CD4-positive, alpha-beta T cell treated with Interferon gamma for 1 hour (primary cell): ENCODE data around the gene SECTM1.

Source experiments
- DNase-seq: peaks from one replicate; pipeline ENCODE4 v3.0.0-alpha.2; 2020

The SECTM1 gene

DNA sequence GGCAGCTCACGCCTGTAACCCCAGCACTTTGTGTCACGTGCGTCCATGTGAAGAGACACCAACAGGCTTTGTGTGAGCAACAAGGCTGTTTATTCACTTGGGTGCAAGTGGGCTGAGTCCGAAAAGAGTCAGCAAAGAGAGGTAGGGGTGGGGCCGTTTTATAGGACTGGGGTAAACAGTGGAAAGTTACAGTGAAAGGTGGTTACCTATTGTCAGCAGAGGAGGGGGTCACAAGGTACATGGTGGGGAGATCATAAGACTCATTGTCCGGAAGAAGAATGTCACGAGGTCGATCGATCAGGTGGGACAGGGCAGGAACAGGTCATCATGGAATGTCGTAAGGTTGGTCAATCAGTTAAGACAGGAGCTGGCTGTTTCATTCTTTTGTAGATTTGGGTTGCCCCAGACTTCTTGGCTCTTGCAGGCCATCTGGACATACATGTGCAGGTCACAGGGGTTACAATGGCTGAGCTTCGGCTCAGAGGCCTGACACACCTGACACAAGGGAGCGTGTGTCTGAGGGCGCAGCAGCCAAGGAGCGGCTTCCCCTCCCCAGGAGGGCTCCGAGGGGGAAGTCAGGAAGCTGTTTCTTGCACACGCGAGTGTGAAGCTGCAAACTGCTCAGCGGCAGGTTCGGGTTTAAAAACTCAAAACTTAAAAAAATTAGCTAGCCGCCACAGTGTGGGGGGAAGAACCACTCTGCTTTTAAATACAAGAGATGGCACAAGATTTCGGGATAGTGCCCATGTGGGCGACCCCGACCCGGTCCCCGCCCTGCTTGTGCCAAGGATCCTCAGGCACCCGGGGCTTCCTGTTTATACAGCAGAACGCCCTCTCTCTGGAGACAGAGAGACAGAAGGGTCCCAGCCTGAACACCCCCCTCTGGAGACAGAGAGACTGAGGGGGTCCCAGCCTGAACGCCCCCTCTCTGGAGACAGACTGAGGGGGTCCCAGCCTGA lies 13.1 kb upstream of the SECTM1 start:
- DNase-seq = no peak

DNA sequence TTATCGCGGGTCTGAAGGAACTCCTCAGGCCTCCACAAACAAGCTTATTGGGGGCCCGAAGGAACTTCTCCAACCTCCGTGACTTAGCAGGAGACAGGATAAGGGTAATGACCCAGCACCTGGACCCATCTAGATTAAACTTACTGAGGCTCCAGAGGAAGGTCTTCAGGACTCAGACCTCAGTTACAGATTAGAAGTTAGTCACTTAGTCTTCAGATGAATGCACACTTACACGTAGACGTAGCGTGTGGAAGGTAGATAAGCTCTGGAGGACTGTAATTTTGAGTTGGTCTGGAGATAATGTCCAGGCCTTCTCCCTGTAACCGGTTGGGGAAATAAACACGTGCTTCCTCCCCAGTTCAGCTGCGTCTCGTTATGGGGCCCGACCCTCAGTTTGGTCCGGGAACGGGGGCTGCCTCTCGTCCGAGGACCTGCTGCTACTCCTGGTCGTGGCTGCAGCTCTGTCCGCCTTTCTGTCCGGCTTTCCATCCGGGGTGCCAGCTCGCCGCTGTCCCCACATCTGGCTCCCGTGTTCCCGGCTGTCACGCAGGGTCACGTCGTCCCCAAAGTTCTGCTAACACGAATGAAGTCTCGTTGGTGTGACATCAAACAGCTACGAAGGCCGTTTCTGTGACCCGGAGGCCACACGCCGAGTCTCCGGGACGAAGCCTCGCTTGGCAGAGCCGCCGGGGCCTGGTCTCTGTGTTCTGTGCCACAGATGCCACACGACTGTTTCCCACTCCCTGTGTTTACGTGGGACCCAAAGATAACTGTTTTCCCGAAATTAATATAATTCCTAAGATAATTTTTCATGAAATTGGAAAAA lies 11.8 kb upstream of the SECTM1 start:
- DNase-seq = no peak

DNA sequence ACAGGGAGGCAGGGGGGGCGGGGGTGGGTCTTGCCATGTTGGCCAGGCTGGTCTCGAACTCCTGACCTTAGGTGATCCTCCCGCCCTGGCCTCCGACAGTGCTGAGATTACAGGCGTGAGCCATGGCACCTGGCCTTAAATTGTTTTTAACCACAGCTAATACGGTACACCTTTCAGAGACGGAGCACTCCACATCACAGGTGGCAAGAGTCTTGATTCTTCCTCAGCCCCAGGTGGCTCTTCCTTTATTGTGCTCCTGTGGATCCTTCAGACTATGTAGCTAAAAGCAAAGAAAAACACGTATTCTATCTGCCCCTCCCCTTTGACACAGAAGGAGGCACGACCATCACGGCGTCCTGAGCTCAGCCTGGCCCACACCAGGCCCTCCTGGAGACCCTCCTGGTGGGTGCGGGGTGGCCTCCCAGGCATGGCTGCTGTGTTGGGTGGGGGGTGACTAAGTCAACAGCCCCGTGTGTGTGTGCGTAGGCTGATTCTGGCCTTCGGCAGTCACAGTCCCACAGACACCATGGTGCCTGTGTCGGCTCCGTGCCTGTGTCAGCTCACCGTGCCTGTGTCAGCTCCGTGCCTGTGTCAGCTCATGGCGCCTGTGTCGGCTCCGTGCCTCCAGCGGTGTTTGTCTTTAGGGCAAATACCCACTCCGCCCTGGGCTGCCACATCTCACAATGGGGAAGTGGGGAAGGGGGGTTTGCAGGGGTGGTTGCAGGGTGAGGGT lies 10.8 kb upstream of the SECTM1 start:
- no peak for DNase-seq

DNA sequence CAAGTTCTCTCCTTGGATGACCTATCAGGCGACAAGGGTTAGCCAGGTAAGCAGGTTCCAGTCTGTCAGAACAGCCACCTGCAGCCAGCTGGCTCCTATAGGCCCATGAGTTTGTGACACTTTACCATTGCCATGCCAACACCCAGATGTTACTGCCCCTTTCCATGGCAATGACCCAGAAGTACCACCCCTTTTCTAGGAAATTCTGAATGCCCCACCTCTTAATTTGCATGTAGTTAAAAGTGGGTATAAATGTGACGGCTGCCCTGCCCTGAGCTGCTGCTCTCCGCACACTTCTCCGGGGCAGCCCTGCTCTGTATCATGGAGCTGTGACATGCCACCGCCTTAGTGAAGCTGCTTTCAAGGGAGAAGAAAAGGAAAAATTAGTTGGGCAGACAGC lies 10.0 kb upstream of the SECTM1 start:
- DNase-seq = no peak

DNA sequence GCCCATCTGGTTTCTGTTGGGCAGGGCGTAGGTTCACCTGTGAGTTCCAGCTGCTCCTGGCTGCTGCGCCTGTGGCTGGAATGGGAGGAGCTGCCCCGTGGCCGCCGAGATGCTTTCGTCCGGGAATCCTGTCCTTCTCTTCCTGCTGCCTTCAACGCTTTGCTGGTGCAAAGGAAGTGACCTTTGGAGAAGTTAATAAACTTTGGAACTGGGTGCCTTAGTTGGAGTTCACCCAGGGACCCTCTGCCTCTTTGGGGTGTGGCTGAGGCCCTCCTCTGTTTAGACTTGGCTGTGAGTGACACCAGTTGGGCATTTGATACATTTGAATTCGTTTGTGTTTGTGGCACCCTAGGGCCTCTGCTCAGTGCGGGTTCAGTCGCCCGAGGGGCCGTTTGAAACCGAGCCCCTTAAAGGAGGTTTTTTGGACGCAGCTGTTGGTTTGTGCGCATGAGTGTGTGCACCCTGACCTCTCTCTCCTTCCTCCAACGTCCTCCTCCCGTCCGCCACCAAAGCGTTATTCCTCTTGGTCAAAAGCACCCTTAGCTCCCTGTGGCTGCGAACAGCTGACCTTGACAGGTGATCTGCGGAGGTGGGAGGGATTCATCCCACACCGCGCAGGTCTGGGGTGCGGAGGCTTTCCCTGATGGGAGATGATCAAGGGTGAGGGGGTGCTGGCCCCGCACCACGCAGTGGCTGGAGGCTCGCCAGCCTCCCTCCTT lies 9.0 kb upstream of the SECTM1 start:
- DNase-seq = no peak

DNA sequence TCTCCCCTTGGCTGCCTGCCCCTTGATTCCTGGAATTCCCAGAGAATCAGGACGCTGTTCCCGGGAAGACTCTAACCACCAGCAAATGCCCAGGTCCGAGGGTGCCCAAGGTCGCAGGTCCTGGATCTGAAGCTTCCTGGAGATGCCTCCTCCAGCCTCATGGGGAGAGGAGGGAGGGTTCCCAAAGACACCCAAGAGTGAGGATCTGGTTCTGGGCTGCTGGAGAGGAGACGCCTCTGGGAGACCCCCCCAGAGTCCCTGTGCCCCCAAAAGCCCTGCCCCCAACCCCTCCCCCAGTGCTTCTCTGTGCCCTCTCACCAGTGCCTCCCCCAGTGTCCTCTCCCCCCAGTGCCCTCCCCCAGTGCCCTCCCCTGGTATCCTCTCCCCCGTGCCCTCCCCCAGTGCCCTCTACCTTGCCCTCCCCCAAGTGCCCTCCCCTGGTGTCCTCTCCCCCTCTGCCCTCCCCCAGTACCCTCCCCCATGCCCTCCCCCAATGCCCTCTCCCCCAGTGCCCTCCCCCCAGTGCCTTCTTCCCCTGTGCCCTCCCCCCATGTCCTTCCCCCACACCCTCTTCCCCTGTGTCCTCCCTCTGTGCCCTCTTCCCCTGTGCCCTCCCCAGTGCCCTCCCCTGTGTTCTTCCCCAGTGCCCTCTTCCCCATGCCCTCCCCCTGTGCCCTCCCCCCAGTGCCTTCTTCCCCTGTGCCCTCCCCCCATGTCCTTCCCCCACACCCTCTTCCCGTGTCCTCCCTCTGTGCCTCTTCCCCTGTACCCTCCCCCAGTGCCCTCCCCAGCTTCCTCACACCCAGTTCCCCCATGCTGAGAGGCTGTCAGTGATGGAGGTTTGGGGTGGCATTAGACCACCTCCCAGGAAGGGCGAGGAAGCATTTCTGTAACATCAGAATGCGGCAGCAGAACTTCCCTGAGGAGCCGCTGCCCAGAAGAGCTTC lies 6.3 kb upstream of the SECTM1 start:
- no peak for DNase-seq

DNA sequence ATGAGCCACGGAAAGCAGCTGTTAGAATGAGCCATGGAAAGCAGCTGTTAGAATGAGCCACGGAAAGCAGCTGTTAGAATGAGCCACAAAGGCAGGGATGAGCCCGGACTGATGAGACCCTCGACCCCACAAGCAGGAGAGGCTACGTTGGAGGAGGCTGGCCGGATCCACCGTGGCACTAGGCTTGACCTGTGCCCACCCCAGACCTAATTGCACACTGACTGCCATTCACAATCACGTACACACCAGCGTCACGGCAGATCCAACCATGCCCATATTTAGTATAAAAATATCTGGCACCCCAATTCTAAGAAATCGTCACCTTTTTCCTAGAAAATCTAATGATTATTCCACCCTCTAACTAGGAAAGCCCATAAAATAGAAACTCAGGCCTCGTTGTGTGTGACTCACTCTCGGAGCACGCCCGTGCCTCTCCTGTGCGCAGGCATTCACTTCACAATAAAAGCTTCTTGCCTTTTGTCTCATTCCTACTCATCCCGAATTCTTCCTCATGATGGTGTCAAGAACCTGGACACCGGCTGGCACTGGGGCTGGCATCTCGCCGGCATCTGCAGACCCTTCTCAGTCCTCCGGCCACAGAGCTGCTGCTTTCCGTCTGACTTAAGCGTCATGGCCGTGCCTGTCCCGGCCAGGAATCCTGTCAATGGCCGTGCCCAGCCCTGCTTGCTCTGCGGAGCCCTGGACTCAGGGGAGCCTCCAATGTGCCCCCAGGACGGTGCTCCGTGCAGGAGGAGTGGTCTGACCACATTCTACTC lies 5.5 kb upstream of the SECTM1 start:
- DNase-seq = no peak

DNA sequence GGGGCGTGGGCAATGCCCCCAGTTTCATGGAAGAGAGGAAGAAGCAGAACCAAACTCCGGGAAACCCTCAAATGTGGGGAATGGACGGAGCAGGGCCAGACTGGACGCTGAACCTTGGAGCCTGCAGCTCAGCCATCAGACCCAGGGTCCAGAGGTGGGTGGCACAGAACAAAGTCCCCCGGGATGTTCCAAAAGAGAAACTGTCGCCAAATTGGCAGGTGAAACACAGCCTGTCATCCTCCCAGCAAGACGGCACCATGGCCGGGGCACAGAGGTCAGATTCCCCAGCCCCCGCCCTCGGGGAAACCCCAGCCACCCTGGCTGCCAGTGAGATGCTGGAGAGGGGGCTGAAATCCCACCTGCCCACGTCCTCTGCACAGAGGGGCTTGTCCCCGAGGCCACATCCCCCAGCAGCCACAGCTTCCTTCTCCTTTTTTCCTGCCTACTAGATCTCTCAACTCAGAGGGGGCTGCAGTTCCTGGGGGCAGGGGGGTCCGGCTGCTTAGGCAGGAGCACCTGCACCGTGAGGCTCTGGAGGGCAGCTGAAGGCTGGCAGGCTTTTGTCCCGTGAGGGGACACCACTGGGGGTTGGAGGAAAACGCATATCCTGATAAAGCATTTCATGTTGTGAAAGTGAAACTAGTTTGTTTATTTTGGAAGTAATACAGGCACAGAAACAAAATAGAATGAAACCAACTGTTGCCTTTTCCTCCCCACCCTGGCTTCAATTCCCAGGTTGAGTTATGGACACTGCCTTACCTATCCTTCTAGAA lies 1.2 kb upstream of the SECTM1 start:
- DNase-seq = peak; percentile 34

DNA sequence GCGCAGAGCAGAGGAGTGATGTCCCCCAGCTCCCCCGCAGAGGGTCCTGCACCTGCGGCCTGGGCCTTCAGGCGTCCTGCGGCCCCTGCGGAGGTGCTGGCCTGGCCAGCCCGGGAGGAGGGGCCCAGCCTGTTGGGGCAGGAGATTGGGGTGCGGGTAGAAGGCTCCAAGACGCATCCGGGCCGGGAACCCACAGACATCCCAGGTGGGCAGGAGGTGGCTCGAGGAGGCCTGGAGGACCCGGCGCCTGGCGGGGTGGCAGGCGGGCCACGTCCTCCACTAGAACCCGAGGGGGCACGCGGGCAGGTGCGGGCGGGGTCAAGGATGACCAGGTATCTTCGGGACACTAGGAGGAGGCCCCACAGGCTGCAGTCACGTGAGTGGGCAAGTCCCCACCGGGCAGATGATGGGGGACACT lies 647 bp upstream of the SECTM1 start:
- DNase-seq = no peak

DNA sequence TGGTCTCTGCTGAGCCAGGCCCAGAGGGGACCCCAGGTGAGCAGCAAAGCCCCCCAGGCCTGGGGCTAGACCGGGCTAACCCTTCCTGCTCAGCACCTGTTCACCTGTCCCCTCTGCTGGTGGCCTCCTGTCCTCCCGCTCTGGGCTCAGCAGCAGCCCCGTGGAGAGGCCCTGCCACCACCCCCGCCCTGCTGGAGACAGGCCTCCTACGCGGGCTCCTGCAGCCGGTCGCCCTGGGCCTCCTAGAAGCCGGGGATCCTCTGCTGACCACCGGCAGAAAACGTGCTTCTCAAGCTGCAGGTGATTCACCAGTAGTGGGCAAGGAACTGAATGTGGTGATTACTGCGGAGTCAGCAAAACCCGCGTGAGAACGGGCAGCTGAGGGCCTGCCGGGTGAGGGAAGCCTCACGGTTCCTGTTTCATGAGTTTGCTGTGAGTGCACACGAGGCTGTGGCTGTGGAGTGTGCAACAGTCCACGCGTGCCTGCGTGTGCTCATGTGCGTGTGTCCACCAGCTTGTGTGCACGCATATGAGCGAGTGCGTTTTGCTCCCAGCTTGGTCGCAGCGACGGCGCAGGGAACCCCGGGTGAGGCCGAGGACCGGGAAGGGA lies 792 bp downstream of the SECTM1 start:
- DNase-seq = peak; percentile 74

DNA sequence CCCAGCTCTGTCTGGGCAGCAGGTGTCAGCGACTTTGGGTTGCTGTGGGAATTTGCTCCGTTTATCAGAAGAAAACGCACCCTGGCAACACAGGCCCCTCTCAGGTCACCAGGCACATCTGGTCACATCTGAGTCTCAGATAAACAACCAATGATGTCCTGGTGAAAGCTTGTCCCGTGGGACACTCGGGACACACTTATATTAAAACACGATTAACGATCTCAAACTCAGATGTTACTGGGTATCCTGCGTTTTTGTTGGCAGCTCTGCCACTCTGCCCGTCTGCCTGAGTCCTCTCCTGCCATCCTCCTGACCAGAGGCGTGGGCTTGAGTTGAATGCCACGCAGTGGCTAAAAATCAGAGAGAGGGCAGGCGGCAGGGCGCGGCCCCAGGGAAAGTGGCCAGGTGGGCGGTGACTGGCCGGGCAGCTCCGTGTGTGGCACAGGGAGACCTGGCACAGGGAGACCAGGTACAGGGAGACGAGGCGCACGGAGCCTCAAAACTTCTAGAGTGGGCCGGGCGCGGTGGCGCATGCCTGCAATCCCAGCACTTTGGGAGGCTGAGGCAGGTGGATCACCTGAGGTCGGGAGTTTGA lies 2.1 kb downstream of the SECTM1 start:
- no peak for DNase-seq

DNA sequence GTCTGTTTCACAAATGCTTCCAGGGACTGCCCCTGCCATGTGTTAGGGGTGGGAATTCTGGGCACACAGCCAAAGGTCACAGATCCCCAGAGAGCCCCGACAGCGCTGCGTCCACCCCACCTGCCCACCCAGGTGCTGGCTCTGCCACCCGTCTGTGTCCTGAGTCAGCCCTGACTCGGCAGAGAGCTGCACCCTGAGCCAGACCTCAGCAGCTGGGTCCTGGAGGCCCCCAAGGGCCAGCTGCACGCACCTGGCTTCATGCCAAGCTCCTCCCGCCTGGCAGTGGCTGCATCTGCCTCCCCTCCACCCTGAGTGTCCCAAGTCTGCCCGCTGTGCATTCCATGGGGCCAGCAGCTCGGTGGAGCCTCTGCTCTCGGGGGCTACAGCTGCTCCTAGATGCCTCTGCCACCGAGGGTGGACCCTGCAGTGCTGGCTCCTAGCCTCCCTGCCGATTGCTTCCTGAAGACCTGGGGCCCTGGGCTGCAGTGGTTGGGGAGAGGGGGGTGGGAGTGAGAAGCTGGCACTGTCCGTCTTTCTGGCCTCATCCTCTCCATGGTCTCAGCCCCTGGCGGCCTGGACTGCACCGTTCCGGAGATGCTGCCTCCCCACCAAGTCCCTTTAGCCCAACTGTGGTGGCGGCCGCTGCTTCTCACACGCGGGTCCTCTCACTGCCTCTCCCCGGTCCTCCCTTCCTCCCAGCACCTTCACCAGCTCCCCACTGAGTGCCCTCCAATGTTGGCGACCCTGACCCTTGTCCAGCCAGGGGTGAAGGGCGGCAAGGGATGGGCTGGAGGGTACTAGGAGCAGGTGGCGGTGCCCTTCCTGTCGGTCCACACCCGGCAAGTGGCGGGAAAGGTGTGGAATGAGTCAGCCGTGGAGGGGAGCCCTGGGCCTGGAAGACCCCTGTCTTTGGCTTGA lies 3.0 kb downstream of the SECTM1 start:
- no peak for DNase-seq

DNA sequence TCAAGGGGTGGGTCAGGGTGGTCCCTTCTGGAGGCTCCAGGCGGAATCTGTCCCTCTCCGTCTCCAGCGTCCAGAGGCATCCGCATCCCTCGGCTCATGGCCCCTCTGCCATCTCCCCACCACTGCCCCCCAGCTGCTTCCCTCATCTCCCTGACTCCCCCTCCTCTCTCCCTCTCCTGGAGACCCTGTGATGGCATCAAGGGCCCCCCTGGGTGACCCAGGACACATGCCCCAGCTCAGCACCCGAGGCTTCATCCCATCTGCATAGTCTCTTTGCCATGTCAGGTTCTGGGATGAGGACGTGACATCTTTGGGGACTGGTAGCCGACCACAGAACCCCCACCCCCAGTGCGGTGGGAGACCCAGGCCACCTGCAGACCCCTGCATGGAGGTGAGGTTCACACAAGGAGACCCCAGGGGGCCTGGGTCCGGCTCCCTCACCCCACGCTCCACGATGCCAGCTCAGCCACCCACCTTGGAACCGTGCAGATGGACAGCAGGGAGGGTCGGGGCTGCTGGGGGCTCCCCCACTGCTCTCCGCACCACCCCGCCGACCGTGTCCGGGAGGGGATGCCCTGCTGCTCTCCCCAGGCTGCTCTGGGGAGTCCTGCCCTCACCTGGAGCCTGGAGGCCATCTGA lies 3.8 kb downstream of the SECTM1 start:
- DNase-seq = no peak

DNA sequence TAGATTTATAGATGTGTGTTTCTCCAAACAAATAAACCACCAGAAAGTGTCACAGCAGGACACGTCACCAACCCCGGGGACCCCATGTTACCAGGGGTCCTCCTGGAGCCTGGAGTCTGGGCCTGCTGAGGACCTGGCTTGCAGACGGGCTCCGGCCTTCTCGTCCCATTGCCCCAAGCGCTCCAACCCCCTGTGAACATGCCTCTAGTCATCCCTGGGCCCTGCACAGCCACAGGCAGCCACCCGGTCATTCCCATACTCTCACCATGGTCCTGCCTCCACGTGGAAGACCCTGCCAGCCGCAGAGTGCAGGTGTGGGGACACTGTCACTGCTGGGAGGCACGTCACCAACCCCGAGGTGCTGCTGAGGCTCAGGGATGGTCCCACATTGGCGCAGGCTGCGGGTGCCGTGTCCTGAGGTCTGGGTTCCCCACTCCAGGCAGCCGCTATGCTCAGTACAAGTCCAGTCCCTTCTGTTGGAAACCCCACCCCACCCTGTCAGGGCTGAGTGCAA lies 4.5 kb downstream of the SECTM1 start:
- no peak for DNase-seq

DNA sequence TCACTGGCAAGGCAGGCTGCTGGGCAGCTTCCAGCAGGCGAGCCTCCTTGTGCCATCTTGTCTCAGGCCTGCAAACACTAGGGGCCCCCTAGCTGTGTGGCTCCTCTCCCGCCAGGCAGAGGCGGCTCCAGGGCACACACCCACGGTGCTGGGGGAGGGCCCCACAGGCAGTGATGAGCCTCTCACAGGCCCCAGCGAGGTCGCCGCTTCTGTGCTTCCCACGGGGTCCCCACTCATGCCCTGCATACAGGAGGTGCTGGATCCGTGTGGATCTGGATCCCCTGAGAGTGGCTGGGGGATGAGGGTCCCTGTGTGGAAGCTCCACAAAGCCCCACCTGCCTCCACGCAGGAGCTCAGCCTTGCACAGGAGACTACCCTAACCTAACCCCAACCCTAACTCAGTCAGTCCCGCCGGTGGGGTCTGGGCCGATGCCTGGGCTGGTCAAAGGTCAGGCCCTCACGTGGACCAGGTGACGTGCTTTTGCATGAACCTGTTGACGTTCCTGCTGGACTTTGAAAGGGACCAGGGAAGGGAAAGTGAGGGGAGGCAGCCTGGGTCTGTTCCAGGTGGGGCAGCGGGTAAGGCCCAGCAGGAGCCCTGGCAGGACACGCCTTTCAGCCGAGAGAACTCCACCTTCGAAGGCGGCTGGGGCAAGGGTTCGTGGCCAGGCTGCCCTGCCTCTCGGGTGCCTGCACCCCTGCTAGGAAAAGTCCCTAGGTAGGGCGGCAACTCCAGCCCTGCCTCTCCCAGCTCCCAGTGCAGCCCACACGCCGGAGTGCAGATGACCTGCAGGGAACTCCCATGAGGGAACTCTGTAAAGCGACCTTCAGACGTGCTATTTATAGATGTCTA lies 5.2 kb downstream of the SECTM1 start:
- no peak for DNase-seq

DNA sequence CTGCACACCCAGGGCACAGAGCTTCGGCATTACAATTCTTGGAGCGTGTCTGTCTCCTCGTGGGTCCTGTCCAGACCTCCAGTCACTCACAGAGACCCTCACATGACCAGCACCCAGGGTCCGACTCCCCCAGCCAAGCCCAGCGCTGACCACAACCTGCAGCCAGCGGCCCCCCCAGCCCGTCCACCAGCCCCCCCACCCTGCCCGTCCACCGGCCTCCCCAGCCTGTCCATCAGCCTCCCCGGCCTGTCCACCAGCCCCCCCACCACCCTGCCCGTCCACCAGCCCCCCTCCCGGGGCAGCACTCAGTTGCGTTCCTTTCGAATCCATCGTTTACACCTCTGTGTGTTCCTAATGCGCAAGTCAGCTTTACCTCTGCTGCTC lies 5.8 kb downstream of the SECTM1 start:
- no peak for DNase-seq
